T-helper 1 cell (primary cell): ENCODE results near the gene MARF1.
A peak's percentile ranks its signal among the peaks of the same experiment; 100 is the strongest.
"Not testable (repeated sequence)": the region's sequence is repeated elsewhere in the genome, so short reads cannot be mapped to it uniquely, and the experiment has no call there.

Experiments used
- DNase-seq, 5 donors: peaks; one replicate each; pipeline ENCODE4 v3.0.0-alpha.2; 2012 to 2020

The MARF1 gene

DNA sequence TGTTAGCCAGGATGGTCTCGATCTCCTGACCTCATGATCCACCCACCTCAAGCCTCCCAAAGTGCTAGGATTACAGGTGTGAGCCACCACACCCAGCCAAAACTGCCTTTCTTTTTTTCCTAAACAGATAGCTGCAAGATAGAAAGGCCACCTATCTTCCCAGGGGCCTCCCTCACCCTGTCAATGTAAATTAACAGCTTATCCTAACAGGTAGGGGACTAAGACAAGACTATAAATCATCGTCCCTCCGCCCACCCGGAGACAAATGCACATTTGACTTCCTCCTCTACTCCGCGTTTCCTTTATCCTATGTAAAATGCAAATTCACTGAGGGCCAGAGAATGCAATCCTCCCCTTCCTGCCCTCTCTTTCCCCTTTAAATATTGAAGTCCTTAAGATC lies 71.4 kb downstream of the MARF1 start:
- no peak for DNase-seq

- DNase-seq = not testable (repeated sequence)
Measured at GRCh38 chr16:15570666-15571065, 72.3 kb downstream of the MARF1 start.

- DNase-seq = no peak
Measured at GRCh38 chr16:15567823-15568222, 75.1 kb downstream of the MARF1 start.

- no peak for DNase-seq
Measured at GRCh38 chr16:15566095-15566494, 76.9 kb downstream of the MARF1 start.

- DNase-seq = no peak
Measured at GRCh38 chr16:15564604-15565339, 78.2 kb downstream of the MARF1 start.

- DNase-seq = no peak
Measured at GRCh38 chr16:15559176-15559575, 83.8 kb downstream of the MARF1 start.

GRCh38 chr16:15557258-15557657 lies 85.7 kb downstream of the MARF1 start:
- no peak for DNase-seq

DNA sequence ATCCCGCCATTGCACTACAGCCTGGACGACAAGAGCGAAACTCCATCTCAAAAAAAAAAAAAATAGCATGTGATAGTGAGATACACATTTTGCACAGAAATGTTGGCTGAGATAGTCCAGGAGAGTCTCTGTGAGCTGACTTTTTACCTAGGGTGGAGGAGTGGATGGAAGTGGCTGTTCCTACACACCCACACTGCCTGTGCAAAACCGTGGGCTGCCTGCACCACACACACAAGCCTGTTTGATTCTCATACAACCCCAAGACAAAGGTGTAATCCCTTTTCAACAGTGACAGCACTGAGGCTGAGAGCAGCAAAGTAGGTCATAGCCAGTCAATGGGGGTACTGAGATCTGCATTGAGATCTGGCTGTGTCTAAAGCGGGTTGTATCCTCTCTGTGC lies 86.8 kb downstream of the MARF1 start:
- DNase-seq = no peak

GRCh38 chr16:15553313-15554088 lies 89.5 kb downstream of the MARF1 start:
- DNase-seq = peak in 1 of 5 donors; percentile 8

DNA sequence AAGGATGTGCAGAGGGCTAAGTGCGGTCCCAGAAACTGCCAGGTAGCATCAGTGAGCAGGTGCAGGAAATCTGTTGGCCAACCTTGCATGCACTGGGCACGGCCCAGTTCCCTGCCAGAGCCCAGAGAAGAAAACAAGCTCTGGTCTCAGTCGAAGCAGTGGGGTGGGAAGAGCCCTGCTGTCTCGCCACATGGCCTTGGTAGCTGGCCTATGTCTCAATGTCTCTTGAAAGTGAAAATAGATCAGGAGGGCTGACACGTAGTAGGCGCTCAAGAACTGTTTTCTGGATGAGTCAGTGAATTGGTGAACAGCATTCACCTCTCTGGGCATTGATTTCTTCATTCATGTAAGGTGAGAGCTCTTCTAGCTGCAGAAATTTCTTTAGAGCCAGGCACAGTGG lies 90.4 kb downstream of the MARF1 start:
- DNase-seq = peak in 1 of 5 donors; percentile 21

- DNase-seq = no peak
Measured at GRCh38 chr16:15548482-15548891, 94.5 kb downstream of the MARF1 start.

GRCh38 chr16:15547768-15548096 lies 95.2 kb downstream of the MARF1 start:
- DNase-seq = no peak

- not testable (repeated sequence) for DNase-seq
Measured at GRCh38 chr16:15547072-15547767, 95.7 kb downstream of the MARF1 start.

GRCh38 chr16:15545544-15545943 lies 97.4 kb downstream of the MARF1 start:
- no peak for DNase-seq

DNA sequence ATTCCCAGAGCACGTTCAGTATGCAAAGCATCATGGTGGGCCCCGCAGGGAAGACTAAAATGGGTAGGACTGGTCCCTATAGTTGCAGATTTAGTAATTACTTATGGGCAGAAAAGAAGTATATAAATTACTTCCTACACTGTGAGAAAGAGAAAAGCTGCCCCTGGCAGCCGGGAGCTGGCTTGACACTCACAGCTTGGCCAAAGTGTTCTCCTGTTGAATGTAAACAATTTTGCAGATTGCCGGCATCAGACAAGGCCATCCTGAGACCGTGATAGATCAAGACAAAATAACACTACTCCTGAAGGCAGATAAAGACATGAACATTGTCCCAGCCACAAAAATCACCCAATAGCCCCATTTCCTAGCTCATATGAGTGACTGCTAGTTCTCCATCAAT lies 98.5 kb downstream of the MARF1 start:
- no peak for DNase-seq
